Stimulated activated CD8-positive, alpha-beta memory T cell treated with anti-CD3 and anti-CD28 coated beads, Interleukin-15, amount 100 ng/mL, for 24 hours (primary cell): ENCODE data around the gene GLIS1.
"Not testable (repeated sequence)": the region's sequence is repeated elsewhere in the genome, so short reads cannot be mapped to it uniquely, and the experiment has no call there.

Experiments used
- DNase-seq: peaks from one replicate; pipeline ENCODE4 v3.0.0-alpha.2; 2020; ENCODE audit warnings: low read depth

The GLIS1 gene

GRCh38 chr1:53561503-53562105, 177.4 kb downstream of the GLIS1 start:
- DNase-seq, result no peak

- no peak for DNase-seq
Observed at GRCh38 chr1:53560581-53561502, 178.1 kb downstream of the GLIS1 start.

- no peak for DNase-seq
Observed at GRCh38 chr1:53559854-53560580, 178.9 kb downstream of the GLIS1 start.

GRCh38 chr1:53559391-53559815, 179.6 kb downstream of the GLIS1 start:
- no peak for DNase-seq

GRCh38 chr1:53558739-53559315, 180.1 kb downstream of the GLIS1 start:
- DNase-seq, result no peak

- no peak for DNase-seq
Observed at GRCh38 chr1:53557830-53558738, 180.9 kb downstream of the GLIS1 start.

- no peak for DNase-seq
Observed at GRCh38 chr1:53557369-53557768, 181.6 kb downstream of the GLIS1 start.

GRCh38 chr1:53556657-53557227, 182.2 kb downstream of the GLIS1 start:
- DNase-seq, result no peak

- DNase-seq, result not testable (repeated sequence)
Observed at GRCh38 chr1:53555620-53556326, 183.2 kb downstream of the GLIS1 start.

GRCh38 chr1:53554592-53555305, 184.2 kb downstream of the GLIS1 start:
- no peak for DNase-seq

- no peak for DNase-seq
Observed at GRCh38 chr1:53553734-53554509, 185.0 kb downstream of the GLIS1 start.

GRCh38 chr1:53552981-53553733, 185.8 kb downstream of the GLIS1 start:
- no peak for DNase-seq

- no peak for DNase-seq
Observed at GRCh38 chr1:53552146-53552861, 186.7 kb downstream of the GLIS1 start.

GRCh38 chr1:53551428-53551995, 187.5 kb downstream of the GLIS1 start:
- no peak for DNase-seq

GRCh38 chr1:53550201-53550741, 188.7 kb downstream of the GLIS1 start:
- no peak for DNase-seq

- no peak for DNase-seq
Observed at GRCh38 chr1:53549781-53550180, 189.2 kb downstream of the GLIS1 start.

- DNase-seq, result no peak
Observed at GRCh38 chr1:53549287-53549686, 189.7 kb downstream of the GLIS1 start.
